Naive thymus-derived CD4-positive, alpha-beta T cell (primary cell): Measurements from ENCODE around the gene TRAIP. TPM values are rescaled to one million over a fixed set of nuclear protein-coding genes. Genes with fewer than 3 reads are reported as not detected.

Source experiments
- ATAC-seq: fragments of 150-1000 bp; cut with Tn5 transposase; 2 replicates; pipeline ENCODE4 v1.10.0; 2021; ENCODE audit warnings: mild to moderate bottlenecking, moderate library complexity
- CTCF ChIA-PET: fragments of 350-600 bp; sonication (Branson Sonifier 250); formaldehyde crosslinking; loops from one replicate; lab custom pipeline; 2021; ENCODE audit warnings: antibody characterized with exemption; lab: Charles Lee
- POLR2A ChIA-PET: fragments of 350-600 bp; sonication (Branson Sonifier 250); formaldehyde crosslinking; loops from one replicate; lab custom pipeline; 2021; ENCODE audit warnings: antibody characterized with exemption, inconsistent platforms; lab: Charles Lee
- DNase-seq, 9 donors: peaks; one replicate each; pipeline versions ENCODE4 v3.0.0 to v3.0.0-alpha.2; 2020 to 2022; ENCODE audit warnings: mixed read lengths in 1 of 9
- H3K27ac ChIP-seq: one replicate; pipeline ENCODE4 v1.7.0; 2013; ENCODE audit warnings: mild to moderate bottlenecking, low read depth, low read length, moderate library complexity
- H3K27me3 ChIP-seq, 2 donors: one replicate each; pipeline ENCODE4 v1.7.0; 2013; ENCODE audit warnings: low read length in 2 of 2, mild to moderate bottlenecking in 2 of 2, moderate library complexity in 2 of 2; ENCODE audit not compliant: control insufficient read depth in 2 of 2, insufficient read depth in 2 of 2
- H3K36me3 ChIP-seq, 3 experiments: 1 replicate in 2 of 3; 2 replicates in 1 of 3; pipeline ENCODE4 v1.7.0; 2013; ENCODE audit warnings: low read length in 3 of 3, mild to moderate bottlenecking in 3 of 3, moderate library complexity in 1 of 3; ENCODE audit not compliant: insufficient read depth in 3 of 3, control insufficient read depth in 2 of 3
- H3K4me1 ChIP-seq, 2 donors: one replicate each; pipeline ENCODE4 v1.7.0; 2013; ENCODE audit warnings: low read length in 2 of 2, mild to moderate bottlenecking in 2 of 2, moderate library complexity in 1 of 2; ENCODE audit not compliant: control insufficient read depth in 2 of 2, insufficient read depth in 2 of 2
- H3K4me3 ChIP-seq: 2 replicates; pipeline ENCODE4 v1.7.0; 2013; ENCODE audit warnings: mild to moderate bottlenecking, low read length
- H3K9me3 ChIP-seq, 3 experiments: 1 replicate in 2 of 3; 2 replicates in 1 of 3; pipeline ENCODE4 v1.7.0; 2013; ENCODE audit warnings: low read length in 3 of 3; ENCODE audit not compliant: control insufficient read depth in 2 of 3
- H3K27ac Mint-ChIP-seq, 9 donors: one replicate each; pipeline ENCODE4 v1.8.0; 2020 to 2022; ENCODE audit warnings: mixed read lengths in 9 of 9, mild to moderate bottlenecking in 8 of 9, moderate library complexity in 5 of 9, inconsistent platforms in 2 of 9
- H3K27me3 Mint-ChIP-seq, 5 donors: one replicate each; pipeline ENCODE4 v1.8.0; 2021 to 2022; ENCODE audit warnings: mixed read lengths in 5 of 5, mild to moderate bottlenecking in 1 of 5
- H3K36me3 Mint-ChIP-seq, 5 donors: one replicate each; pipeline ENCODE4 v1.8.0; 2020 to 2022; ENCODE audit warnings: mixed read lengths in 5 of 5, mild to moderate bottlenecking in 3 of 5, inconsistent platforms in 1 of 5
- H3K4me1 Mint-ChIP-seq, 7 donors: one replicate each; pipeline ENCODE4 v1.8.0; 2020 to 2022; ENCODE audit warnings: mixed read lengths in 7 of 7, mild to moderate bottlenecking in 3 of 7, inconsistent platforms in 1 of 7
- H3K4me3 Mint-ChIP-seq, 10 donors: one replicate each; pipeline ENCODE4 v1.8.0; 2020 to 2022; ENCODE audit warnings: mild to moderate bottlenecking in 10 of 10, mixed read lengths in 10 of 10, moderate library complexity in 6 of 10, inconsistent platforms in 2 of 10
- H3K9me3 Mint-ChIP-seq, 11 donors: one replicate each; pipeline ENCODE4 v1.8.0; 2020 to 2022; ENCODE audit warnings: mixed read lengths in 11 of 11, mild to moderate bottlenecking in 4 of 11, inconsistent platforms in 1 of 11, moderate library complexity in 1 of 11
- intact Hi-C, 2 donors: fragments of 100-400 bp; cut with micrococcal nuclease; formaldehyde crosslinking; loops; one replicate each; pipeline ENCODE4 v1.15.1; 2023
- polyA plus RNA-seq, 2 donors: library from polyadenylated mRNA; unstranded; fragments of 300-500 nt; fragmentation: Illumina TruSeq; gene quantifications; one replicate each; pipeline ENCODE4 v1.2.3, GENCODE V29; 2021
- total RNA-seq, 6 experiments: library from RNA in 5 of 6; stranded (reverse) in 5 of 6; gene quantifications; 1 replicate in 5 of 6; 2 replicates in 1 of 6; pipeline ENCODE4 v1.2.3 and lab custom pipeline; 2021 to 2026

Gene TRAIP
- total and polyA plus RNA-seq, 7 experiments from 2014 or later = 2.7 to 22.5 (median 5.5) TPM

DNA sequence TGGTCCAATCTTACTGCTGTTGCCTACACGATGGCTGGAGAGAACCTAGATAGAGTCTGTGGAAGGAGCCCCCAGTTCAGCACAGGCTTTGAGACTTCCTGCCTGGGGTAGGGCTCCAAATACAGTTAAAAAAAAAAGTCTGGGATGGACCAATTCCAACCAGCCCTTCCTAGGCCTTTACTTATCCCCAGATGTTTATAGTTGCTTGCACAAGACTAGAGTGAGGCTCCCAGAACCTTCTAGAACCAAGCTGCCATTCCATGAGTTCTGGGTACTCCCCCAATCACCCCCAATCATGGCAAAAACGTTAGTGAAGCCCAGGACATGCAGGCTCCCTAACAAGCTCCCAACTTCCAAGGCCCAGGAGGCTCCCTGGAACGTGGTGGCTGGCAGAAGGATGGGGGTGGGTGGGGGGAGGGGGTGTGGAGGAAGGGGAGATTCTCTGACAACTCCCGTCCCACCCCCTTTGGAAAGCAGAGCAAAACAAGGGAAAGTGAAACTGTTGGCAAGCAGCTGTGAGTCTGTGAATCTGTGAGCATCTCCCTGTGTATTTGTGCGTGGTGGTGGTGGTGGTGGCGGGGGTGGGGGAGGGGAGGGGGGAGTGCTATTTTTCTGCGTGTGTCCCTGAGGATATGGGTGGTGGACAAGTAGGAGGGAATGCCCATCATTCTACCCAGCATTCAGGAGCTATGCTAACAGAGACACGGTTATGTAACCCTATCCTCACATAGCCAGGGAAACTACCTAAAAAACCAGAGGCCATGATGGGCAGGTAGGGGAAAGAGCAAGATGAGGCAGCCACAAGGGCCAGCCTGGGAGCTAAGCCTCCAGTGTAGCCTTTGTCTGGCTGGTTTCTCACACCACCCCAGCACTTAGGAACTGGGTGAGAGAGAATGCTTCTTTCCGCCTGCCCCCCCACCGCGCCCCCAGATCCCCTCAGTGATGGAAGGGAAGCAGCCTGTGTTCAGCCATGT is 45.3 kb upstream of the TRAIP start:
- Histone ChIP-seq H3K4me3 (no peak overlapping the region), H3K36me3 (no peaks in the 10 kb centered on the region), H3K4me1 (peaks cover 15 to 25% of the 10 kb centered on the region in 2 donors), H3K27me3 (no peaks in the 10 kb centered on the region), H3K9me3 (no peaks in the 10 kb centered on the region), H3K27ac (no peak overlapping the region)
- POLR2A ChIA-PET = interaction anchor here (1.0 to 1.1 kb wide), 2 partner anchors 39 to 1055 kb away, joined by 3 read pairs; no protein-coding TSS in a partner anchor
- CTCF ChIA-PET = interaction anchor here (0.7 kb wide), 1 partner anchor 53 kb away, joined by 3 read pairs; no protein-coding TSS in a partner anchor
- Mint-ChIP-seq H3K4me3 (peak overlapping the region in 1 of 10 donors; percentile 5), H3K27ac (peak overlapping the region in 2 of 9 donors; percentile 12 to 72), H3K36me3 (peaks cover 0 to 2% (median 0%) of the 10 kb centered on the region in 5 donors), H3K4me1 (peaks cover 15 to 37% (median 21%) of the 10 kb centered on the region in 7 donors), H3K27me3 (no peaks in the 10 kb centered on the region), H3K9me3 (no peaks in the 10 kb centered on the region)
- DNase-seq (no peak), ATAC-seq (no peak)
- intact Hi-C loops = loop anchor here in 1 of 2 donors (2.0 kb wide), 1 partner anchor 39 kb away; the partner anchor contains the start of gene RBM6

DNA sequence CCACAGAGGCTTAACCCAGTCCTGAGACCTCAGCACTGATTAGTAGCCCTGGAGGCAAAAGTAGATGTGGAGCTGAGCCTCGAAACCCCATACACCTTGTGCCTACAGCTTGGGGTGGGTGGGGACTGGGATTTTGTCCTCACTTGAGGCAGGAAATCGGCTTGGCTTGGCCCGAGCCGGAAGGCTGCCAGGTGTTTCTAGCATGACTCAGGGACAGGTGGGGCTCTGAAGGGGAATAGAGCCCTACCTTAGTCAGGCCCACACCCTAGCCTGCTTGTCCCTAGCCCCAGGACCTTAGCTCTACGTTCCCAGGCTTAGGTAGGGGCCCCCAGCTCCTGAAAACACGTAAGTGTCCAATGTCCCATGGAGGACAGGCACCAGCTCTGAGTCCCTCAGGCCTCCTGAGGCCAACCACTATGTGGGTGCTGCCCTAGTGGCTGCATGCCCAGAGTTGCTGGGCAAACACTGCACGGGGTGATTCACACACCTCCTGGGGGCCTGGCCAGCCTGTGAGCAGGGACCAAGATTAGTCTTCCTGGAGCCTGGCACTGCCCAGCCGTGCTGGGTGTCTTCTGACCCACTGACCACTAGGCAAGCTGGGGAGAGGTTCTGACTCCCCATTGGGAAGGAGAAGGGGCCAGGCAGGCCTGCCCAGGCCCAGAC is 44.3 kb upstream of the TRAIP start:
- intact Hi-C loops = no loop called here
- ATAC-seq (no peak), DNase-seq (no peak)
- CTCF ChIA-PET = no interaction called here
- Histone ChIP-seq H3K4me3 (no peak overlapping the region), H3K36me3 (no peaks in the 10 kb centered on the region), H3K4me1 (peaks cover 6 to 14% of the 10 kb centered on the region in 2 donors), H3K27ac (no peak overlapping the region), H3K9me3 (no peaks in the 10 kb centered on the region), H3K27me3 (no peaks in the 10 kb centered on the region)
- Mint-ChIP-seq H3K27me3 (no peaks in the 10 kb centered on the region), H3K9me3 (no peaks in the 10 kb centered on the region), H3K36me3 (peaks cover 0 to 2% (median 0%) of the 10 kb centered on the region in 5 donors), H3K4me3 (no peak overlapping the region), H3K27ac (no peak overlapping the region), H3K4me1 (peaks cover 6 to 26% (median 11%) of the 10 kb centered on the region in 7 donors)
- POLR2A ChIA-PET = no interaction called here

GRCh38 chr3:49899815-49900214 is 43.5 kb upstream of the TRAIP start:
- ChIA-PET CTCF (interaction anchor here (0.9 kb wide), 1 partner anchor 21 kb away, joined by 3 read pairs; no protein-coding TSS in a partner anchor), POLR2A (no interaction called here)
- DNase-seq (no peak), ATAC-seq (no peak)
- peaks cover 5 to 18% (median 8%) of the 10 kb centered on the region in 7 donors for H3K4me1 Mint-ChIP-seq
- no peaks in the 10 kb centered on the region for H3K27me3 Mint-ChIP-seq
- Histone ChIP-seq H3K4me1 (peaks cover 4 to 11% of the 10 kb centered on the region in 2 donors), H3K36me3 (no peaks in the 10 kb centered on the region), H3K27ac (no peak overlapping the region), H3K4me3 (no peak overlapping the region), H3K9me3 (no peaks in the 10 kb centered on the region), H3K27me3 (no peaks in the 10 kb centered on the region)
- H3K27ac Mint-ChIP-seq = no peak overlapping the region
- intact Hi-C loops = no loop called here
- H3K4me3 Mint-ChIP-seq = no peak overlapping the region
- H3K9me3 Mint-ChIP-seq = no peaks in the 10 kb centered on the region
- peaks cover 0 to 2% (median 0%) of the 10 kb centered on the region in 5 donors for H3K36me3 Mint-ChIP-seq

DNA sequence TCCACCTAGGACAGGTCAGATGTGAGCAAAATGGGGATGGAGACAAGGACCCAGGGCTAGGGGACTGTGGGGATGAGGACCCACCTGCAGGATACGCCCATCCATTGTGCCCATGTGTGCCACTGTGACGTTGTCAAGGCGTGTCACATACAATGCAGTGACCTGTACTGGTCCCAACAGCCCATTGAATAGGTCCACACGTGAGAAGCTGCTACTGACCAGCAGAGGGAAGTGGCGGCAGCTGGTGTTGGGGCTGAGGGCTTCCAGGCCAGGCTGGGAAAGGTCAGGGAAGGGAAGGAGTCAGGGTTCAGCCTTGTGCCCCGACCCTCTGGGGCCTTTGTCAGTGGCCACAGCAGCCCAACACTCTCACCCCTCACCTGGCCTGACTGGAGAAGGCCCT is 42.6 kb upstream of the TRAIP start:
- H3K9me3 Mint-ChIP-seq = no peaks in the 10 kb centered on the region
- H3K36me3 ChIP-seq = no peaks in the 10 kb centered on the region
- ChIA-PET CTCF (interaction anchor here (0.9 kb wide), 1 partner anchor 21 kb away, joined by 3 read pairs; no protein-coding TSS in a partner anchor), POLR2A (no interaction called here)
- H3K4me3 Mint-ChIP-seq = no peak overlapping the region
- H3K27ac ChIP-seq = no peak overlapping the region
- no peak for DNase-seq
- peaks cover 0 to 7% of the 10 kb centered on the region in 2 donors for H3K4me1 ChIP-seq
- no peak overlapping the region for H3K4me3 ChIP-seq
- H3K4me1 Mint-ChIP-seq = peaks cover 2 to 11% (median 3%) of the 10 kb centered on the region in 7 donors
- H3K36me3 Mint-ChIP-seq = peaks cover 0 to 1% (median 0%) of the 10 kb centered on the region in 5 donors
- no peaks in the 10 kb centered on the region for H3K27me3 ChIP-seq
- intact Hi-C loops = no loop called here
- no peak for ATAC-seq
- no peaks in the 10 kb centered on the region for H3K9me3 ChIP-seq
- no peaks in the 10 kb centered on the region for H3K27me3 Mint-ChIP-seq
- H3K27ac Mint-ChIP-seq = no peak overlapping the region

GRCh38 chr3:49896345-49896744 is 40.0 kb upstream of the TRAIP start:
- H3K27me3 ChIP-seq = no peaks in the 10 kb centered on the region
- POLR2A ChIA-PET = no interaction called here
- no peaks in the 10 kb centered on the region for H3K36me3 ChIP-seq
- CTCF ChIA-PET = no interaction called here
- intact Hi-C loops = no loop called here
- H3K9me3 Mint-ChIP-seq = no peaks in the 10 kb centered on the region
- no peak for ATAC-seq
- no peak overlapping the region for H3K4me3 Mint-ChIP-seq
- no peak for DNase-seq
- H3K27ac Mint-ChIP-seq = no peak overlapping the region
- H3K4me1 Mint-ChIP-seq = peaks cover 0 to 4% (median 0%) of the 10 kb centered on the region in 7 donors
- H3K4me3 ChIP-seq = no peak overlapping the region
- H3K9me3 ChIP-seq = no peaks in the 10 kb centered on the region
- no peaks in the 10 kb centered on the region for H3K36me3 Mint-ChIP-seq
- H3K27me3 Mint-ChIP-seq = no peaks in the 10 kb centered on the region
- H3K27ac ChIP-seq = no peak overlapping the region
- no peaks in the 10 kb centered on the region for H3K4me1 ChIP-seq

- ChIA-PET CTCF (no interaction called here), POLR2A (no interaction called here)
- Histone ChIP-seq H3K27ac (no peak overlapping the region), H3K4me1 (no peaks in the 10 kb centered on the region), H3K4me3 (no peak overlapping the region), H3K36me3 (no peaks in the 10 kb centered on the region), H3K27me3 (no peaks in the 10 kb centered on the region), H3K9me3 (no peaks in the 10 kb centered on the region)
- Mint-ChIP-seq H3K4me3 (no peak overlapping the region), H3K36me3 (no peaks in the 10 kb centered on the region), H3K27ac (no peak overlapping the region), H3K4me1 (no peaks in the 10 kb centered on the region), H3K9me3 (no peaks in the 10 kb centered on the region), H3K27me3 (no peaks in the 10 kb centered on the region)
- intact Hi-C loops = no loop called here
- ATAC-seq (no peak), DNase-seq (no peak)
Measured at GRCh38 chr3:49895791-49896190, 39.4 kb upstream of the TRAIP start.
